Daoy (cell line): Measurements from ENCODE around the gene TMEM35A. TPM values are rescaled to one million over a fixed set of nuclear protein-coding genes. Genes with fewer than 3 reads are reported as not detected.

Source experiments
- DNase-seq: peaks from one replicate; pipeline ENCODE4 v3.0.0-alpha.2; 2015; ENCODE audit warnings: low read depth
- total RNA-seq: library from RNA; depleted of rRNA; stranded (reverse); fragments of >200 nt; shearing (Covaris generic); gene quantifications from 2 replicates; pipeline ENCODE4 v1.2.3, GENCODE V29; 2014; rRNA removed

The TMEM35A gene
- total RNA-seq, result 0.48 TPM in 1 of 2 replicates, not detected in the other

- DNase-seq, result no peak
Observed at GRCh38 chrX:101078716-101079598, at the start of gene TMEM35A. Gene TMEM35A (plus strand): TSS chrX:101078879. CDS start chrX:101079003, 124 bp downstream.

- DNase-seq, result no peak
Observed at GRCh38 chrX:101029665-101030064, 49.0 kb upstream of the TMEM35A start.

GRCh38 chrX:101037231-101037630, 41.4 kb upstream of the TMEM35A start:
- DNase-seq, result no peak

DNA sequence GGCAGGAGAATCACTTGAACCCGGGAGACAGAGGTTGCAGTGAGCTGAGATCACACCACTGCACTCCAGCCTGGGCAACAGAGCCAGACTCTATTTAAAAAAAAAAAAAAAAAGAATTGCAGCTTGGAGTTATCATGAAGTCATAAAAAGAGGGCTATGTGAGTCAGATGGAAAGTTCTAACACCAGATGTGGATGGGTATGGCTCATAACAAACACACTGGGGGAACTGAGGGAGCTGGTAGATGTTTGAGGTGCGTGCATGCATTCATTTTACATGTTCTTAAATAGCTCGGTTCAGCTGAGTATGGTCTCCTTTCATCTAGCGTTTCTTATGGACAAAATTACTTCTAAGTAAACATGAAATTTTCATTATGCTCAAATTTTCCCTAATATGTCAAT, 38.5 kb upstream of the TMEM35A start:
- DNase-seq, result no peak

- DNase-seq, result no peak
Observed at GRCh38 chrX:101051153-101051548, 27.5 kb upstream of the TMEM35A start.

- DNase-seq, result peak; percentile 73
Observed at GRCh38 chrX:101051549-101052302, 27.0 kb upstream of the TMEM35A start, which contains the start of gene TRMT2B. Gene TRMT2B (minus strand): TSS chrX:101052111. CDS start chrX:101042289, 9,822 bp downstream.

GRCh38 chrX:101056551-101056950, 22.1 kb upstream of the TMEM35A start:
- peak; percentile 7 for DNase-seq

DNA sequence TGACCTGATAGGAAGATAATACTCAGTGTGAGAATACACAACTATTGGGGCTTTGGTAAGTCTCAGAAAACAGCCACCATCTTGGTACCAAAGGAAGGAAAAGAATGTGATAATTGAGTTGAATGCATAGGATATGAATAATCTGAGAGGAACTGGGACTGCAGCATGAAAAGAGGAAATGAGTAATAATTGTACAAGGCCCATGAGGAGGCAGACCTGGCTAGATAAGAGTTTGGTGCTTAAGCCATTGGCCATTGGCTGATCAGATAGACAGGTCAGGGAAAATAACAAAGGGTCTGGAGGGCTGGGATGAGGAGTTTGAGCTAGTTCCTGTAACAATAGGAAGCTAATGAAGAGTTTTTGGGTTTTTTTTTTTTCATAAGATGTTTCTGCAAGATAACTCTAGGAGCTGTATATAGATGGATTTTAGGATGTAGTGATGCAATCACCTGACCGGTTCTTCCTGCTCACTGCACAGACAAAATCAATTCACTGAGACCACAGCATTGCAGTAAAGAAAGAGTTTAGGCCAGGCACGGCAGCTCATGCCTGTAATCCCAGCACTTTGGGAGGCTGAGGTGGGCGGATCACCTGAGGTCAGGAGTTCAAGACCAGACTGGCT, 21.5 kb upstream of the TMEM35A start:
- peak; percentile 60 for DNase-seq

GRCh38 chrX:101062176-101062575, 16.5 kb upstream of the TMEM35A start:
- no peak for DNase-seq

- DNase-seq, result no peak
Observed at GRCh38 chrX:101071582-101071981, 7.1 kb upstream of the TMEM35A start.

DNA sequence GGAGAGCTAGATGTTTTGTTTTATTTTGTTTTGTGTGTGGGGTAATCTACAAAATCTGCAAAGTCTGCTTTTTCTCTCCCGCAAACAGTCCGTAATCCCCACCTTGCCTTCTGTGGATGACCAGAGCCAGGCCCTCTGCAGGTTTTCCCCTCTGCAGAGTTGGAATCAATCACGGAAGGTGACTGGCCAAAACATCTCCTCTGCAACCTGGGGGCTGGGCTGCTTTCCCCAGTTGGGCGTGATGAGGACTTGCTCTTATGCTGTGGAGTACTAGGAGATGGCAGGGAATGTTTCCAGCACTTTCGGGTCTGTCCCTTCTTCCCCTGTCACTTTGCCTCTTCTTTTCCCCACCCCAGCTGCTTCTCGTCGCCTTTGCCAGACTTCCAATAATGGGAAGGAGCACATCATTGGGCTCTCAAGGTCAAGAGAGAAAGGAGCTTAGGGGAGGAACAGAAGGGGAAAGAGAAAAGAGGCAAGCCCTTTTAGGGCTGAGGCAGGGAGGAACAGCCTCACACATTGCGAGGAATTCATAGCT, 1.1 kb downstream of the TMEM35A start:
- DNase-seq, result no peak

DNA sequence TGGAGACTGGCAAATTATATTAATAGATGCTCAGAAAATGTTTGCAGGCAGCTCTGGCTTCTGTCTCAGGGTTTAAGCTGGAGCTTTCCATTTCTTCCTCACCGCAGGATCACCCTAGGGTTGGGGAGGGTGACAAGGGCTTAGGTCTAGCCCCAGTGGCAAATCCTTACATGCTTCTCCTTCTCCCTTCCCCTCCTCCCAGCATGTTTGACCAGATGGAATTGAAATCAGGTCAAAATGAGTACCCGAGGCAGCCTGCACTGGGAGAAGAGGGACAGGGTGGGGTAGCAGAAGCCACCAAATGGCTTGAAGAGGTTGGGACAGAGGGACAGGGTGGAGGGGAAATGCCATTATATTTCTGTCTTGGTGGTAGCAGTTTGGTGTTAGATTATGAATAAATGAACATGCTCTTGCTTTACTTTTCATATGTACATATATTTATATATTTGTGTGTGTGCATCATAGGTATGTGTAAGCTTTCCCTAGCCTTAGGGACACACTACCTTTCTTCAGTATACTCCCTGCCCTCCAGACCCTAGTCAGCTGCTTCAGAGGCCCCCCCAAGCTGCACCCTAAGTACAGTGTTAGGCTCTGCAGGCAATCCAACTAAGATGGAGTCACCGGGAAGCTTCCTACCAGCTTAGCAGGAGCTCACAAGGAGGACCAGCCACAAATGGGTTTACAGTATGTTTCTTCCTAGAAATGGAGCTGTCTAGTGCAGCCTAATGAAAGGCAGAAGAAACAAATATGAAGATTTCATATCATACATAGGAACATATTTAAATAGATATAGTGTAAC, 1.8 kb downstream of the TMEM35A start:
- no peak for DNase-seq

- no peak for DNase-seq
Observed at GRCh38 chrX:101081231-101081630, 2.6 kb downstream of the TMEM35A start.

GRCh38 chrX:101091817-101092216, 13.1 kb downstream of the TMEM35A start:
- no peak for DNase-seq

DNA sequence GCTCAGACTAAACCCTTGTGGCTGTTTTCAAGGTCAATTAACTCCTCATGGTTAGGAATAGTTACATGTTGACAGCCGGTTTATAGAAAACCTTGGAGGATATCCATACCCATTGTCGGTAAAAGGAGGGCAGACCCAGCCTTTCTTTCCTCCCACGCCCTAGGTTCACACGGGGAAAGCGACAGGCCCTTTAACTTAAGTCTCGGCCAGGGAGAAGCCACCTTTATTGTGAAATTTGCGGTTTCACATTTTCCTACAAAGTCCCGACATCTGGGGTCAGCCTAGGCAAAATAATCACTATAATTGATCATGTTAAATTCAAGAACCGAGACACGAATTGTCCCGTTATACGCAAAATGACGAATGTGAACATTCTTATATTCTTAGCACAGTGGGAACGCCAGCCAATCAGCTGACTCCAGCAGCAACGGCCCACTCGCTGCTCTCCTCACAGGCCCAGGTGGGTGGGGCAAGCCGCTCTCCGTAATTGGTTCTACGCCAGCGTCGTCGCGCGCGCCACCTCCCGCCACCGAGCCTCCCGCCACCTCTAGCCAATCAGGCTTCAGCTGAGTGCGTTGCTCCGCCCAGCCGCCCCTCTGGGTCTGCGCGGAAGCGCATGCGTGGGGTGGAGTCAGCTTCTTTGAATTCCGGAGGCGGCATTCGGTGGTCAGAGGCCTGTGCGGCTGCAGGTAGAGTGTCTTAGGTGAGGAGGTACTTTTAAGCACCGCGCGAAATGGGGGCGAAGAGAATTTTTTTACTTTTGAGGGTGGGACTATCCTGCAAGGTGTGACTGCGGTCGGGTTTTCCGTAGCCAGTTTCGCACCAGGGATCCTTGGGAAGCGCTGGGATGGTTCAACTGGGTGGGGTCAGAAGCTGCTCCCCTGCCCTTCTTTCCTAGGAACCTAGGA, 19.1 kb downstream of the TMEM35A start, which contains the start of gene CENPI:
Gene CENPI (plus strand): TSS at position 659 of the 908 bp plus-strand sequence. CDS start 2,867 bp downstream, outside the sequence.
- DNase-seq, result peak; percentile 95

DNA sequence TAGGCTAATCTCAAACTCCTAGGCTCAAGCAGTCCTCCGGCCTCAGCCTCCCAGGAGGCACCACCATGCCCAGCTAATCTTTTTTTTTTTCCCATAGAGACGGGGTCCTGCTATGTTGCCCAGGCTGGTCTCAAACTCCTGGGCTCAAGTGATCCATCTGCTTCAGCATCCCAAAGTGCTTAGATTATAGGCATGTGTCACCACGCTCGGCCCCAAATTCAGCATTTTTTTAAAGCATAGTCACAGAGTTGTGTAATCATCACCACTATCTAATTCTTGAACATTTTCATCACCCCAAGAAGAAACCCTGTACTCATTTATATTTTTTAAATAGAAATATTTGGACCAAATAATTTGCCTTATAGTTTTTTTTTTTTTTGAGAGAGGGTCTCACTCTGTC, 29.6 kb downstream of the TMEM35A start:
- no peak for DNase-seq

DNA sequence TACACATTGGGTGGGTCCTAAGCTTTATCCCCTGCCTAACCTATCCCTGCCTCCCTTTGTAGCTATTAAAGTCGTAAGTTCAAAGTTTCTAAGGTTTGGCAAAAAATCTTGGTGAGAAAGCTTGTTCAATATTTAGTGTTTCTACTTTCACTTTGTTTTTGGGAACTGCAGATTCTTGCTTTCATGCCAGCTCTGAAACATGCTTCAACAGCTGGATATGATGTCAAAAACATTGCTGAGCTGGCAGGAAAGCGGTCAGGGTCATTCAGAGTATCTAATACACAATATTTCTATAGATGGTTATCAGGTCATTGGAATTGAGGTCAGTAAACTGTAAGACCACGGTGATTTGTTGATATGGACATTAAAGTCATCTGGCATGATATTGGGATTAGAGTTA, 39.0 kb downstream of the TMEM35A start:
- no peak for DNase-seq

- DNase-seq, result no peak
Observed at GRCh38 chrX:101136235-101136634, 57.6 kb downstream of the TMEM35A start.
